Activated CD4-positive, alpha-beta T cell treated with anti-CD3 and anti-CD28 coated beads for 4 hours (primary cell): ENCODE results near the gene IQSEC1.

Source experiments
- DNase-seq, 2 donors: peaks; one replicate each; pipeline ENCODE4 v3.0.0-alpha.2; 2020

Gene IQSEC1

GRCh38 chr3:13025778-13026518, 47.3 kb downstream of the IQSEC1 start:
- no peak for DNase-seq

- no peak for DNase-seq
Observed at GRCh38 chr3:13025090-13025489, 48.1 kb downstream of the IQSEC1 start.

GRCh38 chr3:13024765-13025065, 48.5 kb downstream of the IQSEC1 start:
- no peak for DNase-seq

GRCh38 chr3:13023971-13024764, 49.1 kb downstream of the IQSEC1 start:
- no peak for DNase-seq

- DNase-seq, result no peak
Observed at GRCh38 chr3:13023235-13023970, 49.8 kb downstream of the IQSEC1 start.

- no peak for DNase-seq
Observed at GRCh38 chr3:13022348-13023234, 50.6 kb downstream of the IQSEC1 start.

GRCh38 chr3:13021141-13022114, 51.8 kb downstream of the IQSEC1 start:
- no peak for DNase-seq

- DNase-seq, result no peak
Observed at GRCh38 chr3:13020159-13020750, 53.0 kb downstream of the IQSEC1 start.

GRCh38 chr3:13019243-13020095, 53.8 kb downstream of the IQSEC1 start:
- no peak for DNase-seq

- DNase-seq, result no peak
Observed at GRCh38 chr3:13018561-13019242, 54.5 kb downstream of the IQSEC1 start.

- DNase-seq, result no peak
Observed at GRCh38 chr3:13018043-13018451, 55.2 kb downstream of the IQSEC1 start.

GRCh38 chr3:13017361-13018042, 55.7 kb downstream of the IQSEC1 start:
- DNase-seq, result no peak

- no peak for DNase-seq
Observed at GRCh38 chr3:13016721-13017255, 56.4 kb downstream of the IQSEC1 start.

GRCh38 chr3:13016083-13016720, 57.0 kb downstream of the IQSEC1 start:
- peak; percentile 41 to 48 for DNase-seq

GRCh38 chr3:13015286-13016082, 57.7 kb downstream of the IQSEC1 start:
- peak; percentile 44 to 48 for DNase-seq

- no peak for DNase-seq
Observed at GRCh38 chr3:13014755-13015285, 58.4 kb downstream of the IQSEC1 start.
